ENCODE measurements around the gene TSC22D4. TPM values are rescaled to one million over a fixed set of nuclear protein-coding genes. Genes with fewer than 3 reads are reported as not detected.

The TSC22D4 gene
- total and polyA plus RNA-seq, 9 of the 15 experiments (the other 6 are each of a cell fraction or from before 2014, with no cell fraction given) = 0.37 to 107 (median 28.7) TPM

DNA sequence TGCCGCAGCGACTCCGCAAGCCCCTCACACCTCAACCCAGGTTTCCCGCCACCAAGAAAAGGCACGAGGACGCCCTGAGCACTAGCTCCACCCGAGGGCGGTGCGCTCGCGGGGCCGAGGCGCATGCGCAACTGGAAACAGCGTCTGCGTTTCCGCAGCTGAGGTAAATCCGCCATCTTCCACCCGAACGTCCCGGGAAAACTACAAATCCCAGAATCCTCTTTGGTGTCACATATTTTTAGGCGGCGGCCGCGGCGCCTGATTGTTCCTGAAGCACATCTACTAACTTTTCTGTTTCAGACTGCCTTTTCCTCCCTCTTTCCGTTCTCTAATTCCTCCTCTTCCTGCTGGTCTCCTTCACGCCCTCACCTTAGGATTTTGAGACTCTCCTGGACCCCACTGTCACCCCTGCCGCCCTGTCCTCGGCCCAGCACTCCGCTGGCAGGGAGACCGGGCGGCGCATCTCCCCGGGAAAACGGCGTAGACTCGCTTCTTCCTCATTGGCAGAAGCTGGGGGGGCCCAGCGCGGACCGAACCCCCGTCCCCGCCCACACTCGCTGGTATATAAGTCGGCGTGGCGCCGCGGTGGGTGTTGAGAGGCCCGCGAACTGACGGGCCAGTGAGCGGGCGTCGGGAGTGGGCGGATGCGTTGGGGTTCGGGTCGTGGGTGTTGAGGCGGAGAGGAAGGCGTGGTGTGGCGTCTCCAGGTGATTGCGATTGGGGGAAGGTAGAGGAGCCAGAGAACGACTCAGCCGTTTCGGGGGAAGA, 50.6 kb downstream of the TSC22D4 start, which contains the start of gene ZCWPW1 (continued):
- TF ChIP-seq, protein P1, sequence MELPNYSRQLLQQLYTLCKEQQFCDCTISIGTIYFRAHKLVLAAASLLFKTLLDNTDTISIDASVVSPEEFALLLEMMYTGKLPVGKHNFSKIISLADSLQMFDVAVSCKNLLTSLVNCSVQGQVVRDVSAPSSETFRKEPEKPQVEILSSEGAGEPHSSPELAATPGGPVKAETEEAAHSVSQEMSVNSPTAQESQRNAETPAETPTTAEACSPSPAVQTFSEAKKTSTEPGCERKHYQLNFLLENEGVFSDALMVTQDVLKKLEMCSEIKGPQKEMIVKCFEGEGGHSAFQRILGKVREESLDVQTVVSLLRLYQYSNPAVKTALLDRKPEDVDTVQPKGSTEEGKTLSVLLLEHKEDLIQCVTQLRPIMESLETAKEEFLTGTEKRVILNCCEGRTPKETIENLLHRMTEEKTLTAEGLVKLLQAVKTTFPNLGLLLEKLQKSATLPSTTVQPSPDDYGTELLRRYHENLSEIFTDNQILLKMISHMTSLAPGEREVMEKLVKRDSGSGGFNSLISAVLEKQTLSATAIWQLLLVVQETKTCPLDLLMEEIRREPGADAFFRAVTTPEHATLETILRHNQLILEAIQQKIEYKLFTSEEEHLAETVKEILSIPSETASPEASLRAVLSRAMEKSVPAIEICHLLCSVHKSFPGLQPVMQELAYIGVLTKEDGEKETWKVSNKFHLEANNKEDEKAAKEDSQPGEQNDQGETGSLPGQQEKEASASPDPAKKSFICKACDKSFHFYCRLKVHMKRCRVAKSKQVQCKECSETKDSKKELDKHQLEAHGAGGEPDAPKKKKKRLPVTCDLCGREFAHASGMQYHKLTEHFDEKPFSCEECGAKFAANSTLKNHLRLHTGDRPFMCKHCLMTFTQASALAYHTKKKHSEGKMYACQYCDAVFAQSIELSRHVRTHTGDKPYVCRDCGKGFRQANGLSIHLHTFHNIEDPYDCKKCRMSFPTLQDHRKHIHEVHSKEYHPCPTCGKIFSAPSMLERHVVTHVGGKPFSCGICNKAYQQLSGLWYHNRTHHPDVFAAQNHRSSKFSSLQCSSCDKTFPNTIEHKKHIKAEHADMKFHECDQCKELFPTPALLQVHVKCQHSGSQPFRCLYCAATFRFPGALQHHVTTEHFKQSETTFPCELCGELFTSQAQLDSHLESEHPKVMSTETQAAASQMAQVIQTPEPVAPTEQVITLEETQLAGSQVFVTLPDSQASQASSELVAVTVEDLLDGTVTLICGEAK (IDR thresholded peaks at IDR 0.05) = peak; percentile 66
- TF ChIP-seq, protein P1 (CRISPR knock-in tag; IDR thresholded peaks at IDR 0.05) = no peak; the same call in 1 of the 2 replicates
- TF ChIP-seq, protein P2, sequence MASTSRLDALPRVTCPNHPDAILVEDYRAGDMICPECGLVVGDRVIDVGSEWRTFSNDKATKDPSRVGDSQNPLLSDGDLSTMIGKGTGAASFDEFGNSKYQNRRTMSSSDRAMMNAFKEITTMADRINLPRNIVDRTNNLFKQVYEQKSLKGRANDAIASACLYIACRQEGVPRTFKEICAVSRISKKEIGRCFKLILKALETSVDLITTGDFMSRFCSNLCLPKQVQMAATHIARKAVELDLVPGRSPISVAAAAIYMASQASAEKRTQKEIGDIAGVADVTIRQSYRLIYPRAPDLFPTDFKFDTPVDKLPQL (IDR thresholded peaks at IDR 0.05; ENCODE audit: extremely low read depth, insufficient read length) = no peak
- TF ChIP-seq ZNF232 (CRISPR knock-in tag; IDR thresholded peaks at IDR 0.05) (peak; percentile 98), NFRKB (IDR thresholded peaks at IDR 0.05; ENCODE audit: low read depth) (peak; percentile 92), ZNF324 (CRISPR knock-in tag; IDR thresholded peaks at IDR 0.05) (0 out of 2 replicates have a peak, but pooled peaks have one; percentile 43), RNF2 (IDR thresholded peaks at IDR 0.05) (peak; percentile 99), IRF2 (CRISPR knock-in tag; IDR thresholded peaks at IDR 0.05) (no peak; the same call in 1 of the 2 replicates), ZNF644 (tag; IDR thresholded peaks at IDR 0.05; ENCODE audit: low read depth) (peak; percentile 84), BRCA1 (IDR thresholded peaks at IDR 0.05) (no peak), BRCA1 (CRISPR knock-in tag; IDR thresholded peaks at IDR 0.05) (peak; percentile 98; the same call in 1 of the 2 replicates)
- TF ChIP-seq, protein P3, sequence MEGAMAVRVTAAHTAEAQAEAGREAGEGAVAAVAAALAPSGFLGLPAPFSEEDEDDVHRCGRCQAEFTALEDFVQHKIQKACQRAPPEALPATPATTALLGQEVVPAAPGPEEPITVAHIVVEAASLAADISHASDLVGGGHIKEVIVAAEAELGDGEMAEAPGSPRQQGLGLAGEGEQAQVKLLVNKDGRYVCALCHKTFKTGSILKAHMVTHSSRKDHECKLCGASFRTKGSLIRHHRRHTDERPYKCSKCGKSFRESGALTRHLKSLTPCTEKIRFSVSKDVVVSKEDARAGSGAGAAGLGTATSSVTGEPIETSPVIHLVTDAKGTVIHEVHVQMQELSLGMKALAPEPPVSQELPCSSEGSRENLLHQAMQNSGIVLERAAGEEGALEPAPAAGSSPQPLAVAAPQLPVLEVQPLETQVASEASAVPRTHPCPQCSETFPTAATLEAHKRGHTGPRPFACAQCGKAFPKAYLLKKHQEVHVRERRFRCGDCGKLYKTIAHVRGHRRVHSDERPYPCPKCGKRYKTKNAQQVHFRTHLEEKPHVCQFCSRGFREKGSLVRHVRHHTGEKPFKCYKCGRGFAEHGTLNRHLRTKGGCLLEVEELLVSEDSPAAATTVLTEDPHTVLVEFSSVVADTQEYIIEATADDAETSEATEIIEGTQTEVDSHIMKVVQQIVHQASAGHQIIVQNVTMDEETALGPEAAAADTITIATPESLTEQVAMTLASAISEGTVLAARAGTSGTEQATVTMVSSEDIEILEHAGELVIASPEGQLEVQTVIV (CRISPR knock-in tag; IDR thresholded peaks at IDR 0.05; ENCODE audit: borderline replicate concordance) = no peak; the same call in 1 of the 2 replicates
- TF ChIP-seq, protein P4, sequence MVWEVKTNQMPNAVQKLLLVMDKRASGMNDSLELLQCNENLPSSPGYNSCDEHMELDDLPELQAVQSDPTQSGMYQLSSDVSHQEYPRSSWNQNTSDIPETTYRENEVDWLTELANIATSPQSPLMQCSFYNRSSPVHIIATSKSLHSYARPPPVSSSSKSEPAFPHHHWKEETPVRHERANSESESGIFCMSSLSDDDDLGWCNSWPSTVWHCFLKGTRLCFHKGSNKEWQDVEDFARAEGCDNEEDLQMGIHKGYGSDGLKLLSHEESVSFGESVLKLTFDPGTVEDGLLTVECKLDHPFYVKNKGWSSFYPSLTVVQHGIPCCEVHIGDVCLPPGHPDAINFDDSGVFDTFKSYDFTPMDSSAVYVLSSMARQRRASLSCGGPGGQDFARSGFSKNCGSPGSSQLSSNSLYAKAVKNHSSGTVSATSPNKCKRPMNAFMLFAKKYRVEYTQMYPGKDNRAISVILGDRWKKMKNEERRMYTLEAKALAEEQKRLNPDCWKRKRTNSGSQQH (CRISPR knock-in tag; IDR thresholded peaks at IDR 0.05) = peak; percentile 98

All from K562 (cell line).